Activated B cell treated with CpG ODN at 0.5 μM for 24 hours (primary cell): ENCODE results near the gene SERTAD4. TPM values are rescaled to one million over a fixed set of nuclear protein-coding genes. Genes with fewer than 3 reads are reported as not detected.

ENCODE experiments used
- ATAC-seq: fragments of 200-7000 bp; cut with Tn5 transposase; one replicate; pipeline ENCODE4 v1.10.0; 2021; ENCODE audit warnings: low read depth, mild to moderate bottlenecking, moderate library complexity
- CTCF ChIA-PET: fragments of 350-600 bp; sonication (Branson Sonifier 250); formaldehyde crosslinking; loops from one replicate; lab custom pipeline; 2021; ENCODE audit warnings: antibody characterized with exemption; lab: Charles Lee
- POLR2A ChIA-PET: fragments of 350-600 bp; sonication (Branson Sonifier 250); formaldehyde crosslinking; loops from one replicate; lab custom pipeline; 2021; ENCODE audit warnings: antibody characterized with exemption; lab: Charles Lee
- DNase-seq: peaks from one replicate; pipeline ENCODE4 v3.0.0; 2022
- H3K27ac Mint-ChIP-seq: one replicate; pipeline ENCODE4 v1.8.0; 2020; ENCODE audit warnings: mixed read lengths
- H3K27me3 Mint-ChIP-seq: one replicate; pipeline ENCODE4 v1.8.0; 2021; ENCODE audit warnings: mixed read lengths
- H3K36me3 Mint-ChIP-seq: one replicate; pipeline ENCODE4 v1.8.0; 2021; ENCODE audit warnings: low read depth, mixed read lengths
- H3K4me1 Mint-ChIP-seq: one replicate; pipeline ENCODE4 v1.8.0; 2021; ENCODE audit warnings: mixed read lengths
- H3K4me3 Mint-ChIP-seq: one replicate; pipeline ENCODE4 v1.8.0; 2020; ENCODE audit warnings: mild to moderate bottlenecking, mixed read lengths
- H3K9me3 Mint-ChIP-seq: one replicate; pipeline ENCODE4 v1.8.0; 2020; ENCODE audit warnings: mixed read lengths
- CTCF ChIP-seq: fragments of 200-600 bp; IDR thresholded peaks from one replicate; pipeline ENCODE4 v1.8.0; 2022; ENCODE audit warnings: antibody characterized with exemption, mild to moderate bottlenecking
- intact Hi-C: fragments of 100-400 bp; cut with micrococcal nuclease; formaldehyde crosslinking; loops from one replicate; pipeline ENCODE4 v1.15.1; 2024
- total RNA-seq: library from RNA; stranded (reverse); gene quantifications from 2 replicates; pipeline ENCODE4 v1.2.3, GENCODE V29; 2022

The SERTAD4 gene
- total RNA-seq, 1 donor from 2014 or later = not detected

GRCh38 chr1:210237479-210237878 lies 4.9 kb downstream of the SERTAD4 start:
- ChIA-PET POLR2A (no interaction called here), CTCF (no interaction called here)
- Mint-ChIP-seq H3K9me3 (no peaks in the 10 kb centered on the region), H3K4me1 (peaks cover 8% of the 10 kb centered on the region), H3K36me3 (no peaks in the 10 kb centered on the region), H3K27me3 (peaks cover 45% of the 10 kb centered on the region), H3K4me3 (no peak overlapping the region), H3K27ac (no peak overlapping the region)
- no peak for TF ChIP-seq CTCF
- no peak for ATAC-seq
- DNase-seq = no peak
- intact Hi-C loops = no loop called here

GRCh38 chr1:210237981-210238380 lies 5.4 kb downstream of the SERTAD4 start:
- CTCF ChIA-PET = no interaction called here
- no peak for TF ChIP-seq CTCF
- DNase-seq (no peak), ATAC-seq (no peak)
- Mint-ChIP-seq H3K27me3 (peaks cover 47% of the 10 kb centered on the region), H3K36me3 (no peaks in the 10 kb centered on the region), H3K27ac (no peak overlapping the region), H3K9me3 (no peaks in the 10 kb centered on the region), H3K4me1 (peaks cover 6% of the 10 kb centered on the region), H3K4me3 (no peak overlapping the region)
- POLR2A ChIA-PET = no interaction called here
- intact Hi-C loops = no loop called here

GRCh38 chr1:210239349-210240111 lies 6.9 kb downstream of the SERTAD4 start:
- TF ChIP-seq CTCF = no peak
- H3K27ac Mint-ChIP-seq = no peak overlapping the region
- no peak overlapping the region for H3K4me3 Mint-ChIP-seq
- ChIA-PET POLR2A (no interaction called here), CTCF (no interaction called here)
- DNase-seq = no peak
- no peaks in the 10 kb centered on the region for H3K36me3 Mint-ChIP-seq
- no peaks in the 10 kb centered on the region for H3K9me3 Mint-ChIP-seq
- H3K27me3 Mint-ChIP-seq = peaks cover 50% of the 10 kb centered on the region
- no peak for ATAC-seq
- no peaks in the 10 kb centered on the region for H3K4me1 Mint-ChIP-seq
- intact Hi-C loops = no loop called here

- no peak for TF ChIP-seq CTCF
- ATAC-seq (no peak), DNase-seq (no peak)
- H3K4me3 Mint-ChIP-seq = no peak overlapping the region
- H3K4me1 Mint-ChIP-seq = peaks cover under 1% of the 10 kb centered on the region
- intact Hi-C loops = no loop called here
- H3K9me3 Mint-ChIP-seq = no peaks in the 10 kb centered on the region
- no peaks in the 10 kb centered on the region for H3K36me3 Mint-ChIP-seq
- peaks cover 54% of the 10 kb centered on the region for H3K27me3 Mint-ChIP-seq
- ChIA-PET CTCF (no interaction called here), POLR2A (no interaction called here)
- H3K27ac Mint-ChIP-seq = no peak overlapping the region
Observed at GRCh38 chr1:210241121-210241520, 8.5 kb downstream of the SERTAD4 start.

- POLR2A ChIA-PET = interaction anchor here (0.5 kb wide), 1 partner anchor 1018 kb away, joined by 3 read pairs; no protein-coding TSS in a partner anchor
- H3K9me3 Mint-ChIP-seq = no peaks in the 10 kb centered on the region
- ATAC-seq (no peak), DNase-seq (no peak)
- no peak overlapping the region for H3K4me3 Mint-ChIP-seq
- intact Hi-C loops = no loop called here
- CTCF ChIA-PET = no interaction called here
- TF ChIP-seq CTCF = no peak
- H3K27me3 Mint-ChIP-seq = peaks cover 44% of the 10 kb centered on the region
- H3K4me1 Mint-ChIP-seq = peaks cover 10% of the 10 kb centered on the region
- H3K27ac Mint-ChIP-seq = no peak overlapping the region
- no peaks in the 10 kb centered on the region for H3K36me3 Mint-ChIP-seq
Observed at GRCh38 chr1:210244746-210245367, 12.3 kb downstream of the SERTAD4 start.
